Measurements from ENCODE around the gene SPPL2C. TPM values are rescaled to one million over a fixed set of nuclear protein-coding genes. Genes with fewer than 3 reads are reported as not detected.
"Not testable (repeated sequence)": the region's sequence is repeated elsewhere in the genome, so short reads cannot be mapped to it uniquely, and the experiment has no call there.

SPPL2C gene
- total RNA-seq, 2 experiments from 2014 or later: not detected

GRCh38 chr17:45857977-45858708 is 13.5 kb downstream of the SPPL2C start:
- no peak overlapping the region for H3K4me3 Mint-ChIP-seq
- ChIA-PET CTCF (no interaction called here), POLR2A (no interaction called here)
- no peaks in the 10 kb centered on the region for H3K36me3 Mint-ChIP-seq (ENCODE audit: low read depth)
- H3K4me1 Mint-ChIP-seq: peaks cover 1% of the 10 kb centered on the region
- H3K27ac Mint-ChIP-seq: no peak overlapping the region
- no peaks in the 10 kb centered on the region for H3K9me3 Mint-ChIP-seq
- no peak for DNase-seq
- peaks cover 9% of the 10 kb centered on the region for H3K27me3 Mint-ChIP-seq

- Mint-ChIP-seq H3K9me3 (no peaks in the 10 kb centered on the region), H3K27me3 (peaks cover 20% of the 10 kb centered on the region), H3K4me3 (no peak overlapping the region), H3K27ac (no peak overlapping the region), H3K36me3 (ENCODE audit: low read depth) (no peaks in the 10 kb centered on the region), H3K4me1 (peaks cover 8% of the 10 kb centered on the region)
- no peak for DNase-seq
- ChIA-PET CTCF (no interaction called here), POLR2A (no interaction called here)
Observed at GRCh38 chr17:45861165-45861564, 16.5 kb downstream of the SPPL2C start.

GRCh38 chr17:45862127-45862526 is 17.4 kb downstream of the SPPL2C start:
- H3K27ac Mint-ChIP-seq; H3K4me3 Mint-ChIP-seq; H3K4me1 Mint-ChIP-seq; CTCF ChIA-PET; H3K36me3 Mint-ChIP-seq (ENCODE audit: low read depth); H3K9me3 Mint-ChIP-seq; POLR2A ChIA-PET; DNase-seq: not testable (repeated sequence)
- H3K27me3 Mint-ChIP-seq: peaks cover 20% of the 10 kb centered on the region

- ChIA-PET CTCF (interaction anchor here (1.1 kb wide), 2 partner anchors 9 to 12 kb away, joined by 3 read pairs; no protein-coding TSS in a partner anchor), POLR2A (no interaction called here)
- no peak for DNase-seq
- Mint-ChIP-seq H3K27ac (no peak overlapping the region), H3K4me3 (no peak overlapping the region), H3K36me3 (ENCODE audit: low read depth) (no peaks in the 10 kb centered on the region), H3K4me1 (peaks cover 8% of the 10 kb centered on the region), H3K27me3 (peaks cover 17% of the 10 kb centered on the region), H3K9me3 (no peaks in the 10 kb centered on the region)
Observed at GRCh38 chr17:45863857-45864654, 19.4 kb downstream of the SPPL2C start.

- H3K36me3 Mint-ChIP-seq (ENCODE audit: low read depth): no peaks in the 10 kb centered on the region
- no peak overlapping the region for H3K27ac Mint-ChIP-seq
- no peak for DNase-seq
- H3K27me3 Mint-ChIP-seq: peaks cover 13% of the 10 kb centered on the region
- ChIA-PET POLR2A (no interaction called here), CTCF (no interaction called here)
- H3K9me3 Mint-ChIP-seq: no peaks in the 10 kb centered on the region
- H3K4me1 Mint-ChIP-seq: peaks cover 8% of the 10 kb centered on the region
- H3K4me3 Mint-ChIP-seq: no peak overlapping the region
Observed at GRCh38 chr17:45867171-45867570, 22.5 kb downstream of the SPPL2C start.

GRCh38 chr17:45867702-45868101 is 23.0 kb downstream of the SPPL2C start:
- ChIA-PET POLR2A (no interaction called here), CTCF (interaction anchor here (0.6 kb wide), 1 partner anchor 184 kb away, joined by 3 read pairs; no protein-coding TSS in a partner anchor)
- Mint-ChIP-seq H3K9me3 (no peaks in the 10 kb centered on the region), H3K27ac (no peak overlapping the region), H3K36me3 (ENCODE audit: low read depth) (no peaks in the 10 kb centered on the region), H3K27me3 (peaks cover 13% of the 10 kb centered on the region), H3K4me3 (no peak overlapping the region), H3K4me1 (peaks cover 8% of the 10 kb centered on the region)
- DNase-seq: no peak

GRCh38 chr17:45868276-45868675 is 23.6 kb downstream of the SPPL2C start:
- POLR2A ChIA-PET: no interaction called here
- H3K27me3 Mint-ChIP-seq: peaks cover 12% of the 10 kb centered on the region

GRCh38 chr17:45869676-45870341 is 25.1 kb downstream of the SPPL2C start:
- ChIA-PET CTCF (interaction anchor here (1.0 kb wide), 1 partner anchor 10 kb away, joined by 3 read pairs; no protein-coding TSS in a partner anchor), POLR2A (no interaction called here)
- Mint-ChIP-seq H3K4me1 (peaks cover 7% of the 10 kb centered on the region), H3K27me3 (peaks cover 8% of the 10 kb centered on the region), H3K27ac (no peak overlapping the region), H3K9me3 (no peaks in the 10 kb centered on the region), H3K4me3 (no peak overlapping the region), H3K36me3 (ENCODE audit: low read depth) (no peaks in the 10 kb centered on the region)
- DNase-seq: no peak

More at GRCh38 chr17:45868276-45868675, 23.6 kb downstream of the SPPL2C start:
- H3K4me3 Mint-ChIP-seq: no peak overlapping the region
- no peak overlapping the region for H3K27ac Mint-ChIP-seq
- CTCF ChIA-PET: no interaction called here
- peaks cover 9% of the 10 kb centered on the region for H3K4me1 Mint-ChIP-seq
- H3K36me3 Mint-ChIP-seq (ENCODE audit: low read depth): no peaks in the 10 kb centered on the region
- no peaks in the 10 kb centered on the region for H3K9me3 Mint-ChIP-seq
- no peak for DNase-seq

GRCh38 chr17:45870342-45870974 is 25.8 kb downstream of the SPPL2C start:
- Mint-ChIP-seq H3K9me3 (no peaks in the 10 kb centered on the region), H3K27ac (no peak overlapping the region), H3K4me1 (peaks cover 7% of the 10 kb centered on the region), H3K36me3 (ENCODE audit: low read depth) (no peaks in the 10 kb centered on the region), H3K27me3 (peaks cover 5% of the 10 kb centered on the region), H3K4me3 (no peak overlapping the region)
- DNase-seq: no peak
- ChIA-PET CTCF (no interaction called here), POLR2A (no interaction called here)

- ChIA-PET CTCF (no interaction called here), POLR2A (no interaction called here)
- no peak for DNase-seq
- no peak overlapping the region for H3K27ac Mint-ChIP-seq
- no peaks in the 10 kb centered on the region for H3K9me3 Mint-ChIP-seq
- no peaks in the 10 kb centered on the region for H3K36me3 Mint-ChIP-seq (ENCODE audit: low read depth)
- H3K4me3 Mint-ChIP-seq: no peak overlapping the region
- peaks cover 4% of the 10 kb centered on the region for H3K27me3 Mint-ChIP-seq
- peaks cover 7% of the 10 kb centered on the region for H3K4me1 Mint-ChIP-seq
Observed at GRCh38 chr17:45871718-45872117, 27.0 kb downstream of the SPPL2C start.

GRCh38 chr17:45873728-45874127 is 29.0 kb downstream of the SPPL2C start:
- Mint-ChIP-seq H3K9me3 (no peaks in the 10 kb centered on the region), H3K27ac (peak overlapping the region; percentile 65), H3K27me3 (peaks cover 8% of the 10 kb centered on the region), H3K4me1 (peaks cover 7% of the 10 kb centered on the region), H3K36me3 (ENCODE audit: low read depth) (no peaks in the 10 kb centered on the region), H3K4me3 (no peak overlapping the region)
- ChIA-PET CTCF (interaction anchor here (0.6 to 1.4 kb wide), 3 partner anchors 9 to 43 kb away, joined by 3 read pairs; no protein-coding TSS in a partner anchor), POLR2A (interaction anchor here (0.7 kb wide), 1 partner anchor 196 kb away, joined by 6 read pairs; no protein-coding TSS in a partner anchor)
- DNase-seq: peak; percentile 29

- Mint-ChIP-seq H3K4me1 (peaks cover 7% of the 10 kb centered on the region), H3K36me3 (ENCODE audit: low read depth) (no peaks in the 10 kb centered on the region), H3K27me3 (peaks cover 8% of the 10 kb centered on the region), H3K27ac (no peak overlapping the region), H3K4me3 (no peak overlapping the region), H3K9me3 (no peaks in the 10 kb centered on the region)
- POLR2A ChIA-PET: interaction anchor here (0.7 kb wide), 1 partner anchor 196 kb away, joined by 6 read pairs; no protein-coding TSS in a partner anchor
- DNase-seq: no peak
- CTCF ChIA-PET: interaction anchor here (0.6 to 1.1 kb wide), 2 partner anchors 22 to 43 kb away, joined by 3 read pairs; no protein-coding TSS in a partner anchor
Observed at GRCh38 chr17:45874151-45874550, 29.5 kb downstream of the SPPL2C start.

Measured in activated CD4-positive, alpha-beta T cell treated with anti-CD3 and anti-CD28 coated beads, Interleukin-2, amount 10 ng/mL, durations not matched to agents 7 days and 5 days (primary cell).